Skeletal muscle satellite cell (primary cell): ENCODE measurements around the gene FBXO39. TPM values are rescaled to one million over a fixed set of nuclear protein-coding genes. Genes with fewer than 3 reads are reported as not detected.
A peak's percentile ranks its signal among the peaks of the same experiment; 100 is the strongest.

Experiments
- H3K27me3 ChIP-seq: 2 replicates; pipeline ENCODE4 v1.7.0; 2013; ENCODE audit warnings: low read length; ENCODE audit not compliant: control insufficient read depth, insufficient read depth
- H3K36me3 ChIP-seq: 2 replicates; pipeline ENCODE4 v1.7.0; 2013; ENCODE audit warnings: mild to moderate bottlenecking, control low read depth, low read length; ENCODE audit not compliant: insufficient read depth
- H3K4me1 ChIP-seq: 2 replicates; pipeline ENCODE4 v1.7.0; 2013; ENCODE audit warnings: low read length; ENCODE audit not compliant: control insufficient read depth, insufficient read depth
- H3K4me2 ChIP-seq: 2 replicates; pipeline ENCODE4 v1.7.0; 2013; ENCODE audit warnings: mild to moderate bottlenecking, low read length
- H3K4me3 ChIP-seq: 2 replicates; pipeline ENCODE4 v1.7.0; 2013; ENCODE audit warnings: low read length
- H3K9ac ChIP-seq: 2 replicates; pipeline ENCODE4 v1.7.0; 2013; ENCODE audit warnings: mild to moderate bottlenecking, low read depth, low read length, moderate library complexity
- H3K9me3 ChIP-seq: replicated peaks from 2 replicates; pipeline ENCODE4 v1.7.0; 2013; ENCODE audit warnings: mild to moderate bottlenecking, control low read depth, low read length
- small RNA-seq: library from RNA; depleted of rRNA; stranded (forward); fragments of <200 nt; gene quantifications from one replicate; pipeline ENCODE3, GENCODE V24; 2012

FBXO39 gene

GRCh38 chr17:6823011-6823442 is 47.0 kb downstream of the FBXO39 start:
- Histone ChIP-seq H3K9me3 (no peaks in the 10 kb centered on the region), H3K36me3 (no peaks in the 10 kb centered on the region), H3K4me1 (peaks cover 9% of the 10 kb centered on the region), H3K27me3 (peaks cover 22% of the 10 kb centered on the region), H3K4me3 (no peak overlapping the region), H3K4me2 (peak overlapping the region; percentile 22), H3K9ac (no peak overlapping the region)

DNA sequence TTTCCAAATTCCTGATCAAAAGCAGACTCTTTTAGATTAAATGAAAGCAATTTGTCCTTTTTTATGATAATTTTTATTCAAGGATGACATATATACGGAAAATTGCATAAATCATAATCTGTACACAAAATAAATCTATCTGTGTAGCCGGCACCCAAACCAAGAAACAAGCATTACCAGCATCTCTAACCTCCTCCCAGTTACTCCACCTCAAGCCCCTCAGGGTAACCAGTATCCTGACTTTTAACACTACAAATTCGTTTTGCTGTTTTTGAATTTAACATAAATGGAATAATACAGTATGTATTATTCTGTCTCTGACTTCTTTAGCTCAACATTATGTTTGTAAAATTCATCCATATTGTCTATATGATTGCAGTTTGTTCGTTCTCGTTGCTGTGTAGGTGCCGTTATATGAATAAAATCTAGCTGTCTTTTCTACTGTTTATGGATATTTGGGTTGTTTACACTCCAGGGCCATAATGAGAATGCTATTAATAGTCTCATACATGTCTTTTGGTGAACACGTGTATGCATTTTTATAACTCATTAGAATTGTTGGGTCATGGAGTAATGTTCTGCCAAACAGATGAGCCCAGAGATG is 54.5 kb downstream of the FBXO39 start:
- no peak overlapping the region for H3K4me3 ChIP-seq
- H3K9ac ChIP-seq = no peak overlapping the region
- no peaks in the 10 kb centered on the region for H3K9me3 ChIP-seq
- H3K4me2 ChIP-seq = no peak overlapping the region
- no peaks in the 10 kb centered on the region for H3K36me3 ChIP-seq
- H3K27me3 ChIP-seq = peaks cover 66% of the 10 kb centered on the region
- H3K4me1 ChIP-seq = no peaks in the 10 kb centered on the region

DNA sequence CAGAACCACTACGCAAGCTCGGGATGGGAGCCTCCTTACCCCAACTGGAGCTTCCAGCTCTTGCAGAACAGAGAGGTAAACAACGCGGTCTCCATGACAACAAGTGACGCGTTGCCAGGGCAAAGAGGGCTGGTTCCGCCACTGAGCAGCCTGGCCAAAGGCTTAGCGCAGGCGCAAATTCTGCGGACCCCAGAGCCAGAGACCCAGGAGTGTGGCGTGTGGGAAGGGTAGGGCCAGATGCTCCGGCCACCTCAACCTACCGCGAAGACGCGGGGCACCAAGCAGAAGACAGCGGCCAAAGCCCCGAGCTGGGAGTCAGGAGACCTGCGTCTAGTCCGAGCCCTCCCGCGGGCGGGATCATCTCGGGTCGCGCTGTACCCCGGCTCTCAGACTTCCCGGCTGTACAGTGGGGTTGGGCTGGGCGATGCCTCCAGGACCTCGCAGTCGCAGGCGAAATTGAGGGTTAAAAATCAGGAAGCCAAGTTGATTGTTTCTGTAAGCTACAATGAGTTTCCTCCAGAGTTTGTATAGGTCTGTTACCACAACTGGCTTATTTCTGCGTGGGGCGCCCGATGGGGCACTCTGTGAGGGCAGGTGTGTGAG is 55.7 kb downstream of the FBXO39 start, which contains the start of gene TEKT1:
TEKT1 (minus strand) TSS at position 69 of the 603 bp plus-strand sequence. CDS start 1,353 bp downstream, outside the sequence.
- Histone ChIP-seq H3K4me1 (no peaks in the 10 kb centered on the region), H3K36me3 (no peaks in the 10 kb centered on the region), H3K4me2 (peak within 1 kb of the TSS; percentile 78), H3K27me3 (peaks cover 78% of the 10 kb centered on the region), H3K9me3 (no peaks in the 10 kb centered on the region), H3K9ac (no peak within 1 kb of the TSS), H3K4me3 (peak within 1 kb of the TSS; percentile 51)

Small RNAs within 50 kb of the gene (small RNA-seq; reads per million reads assigned to genes)
- gene AC004706.2 = not detected
